ENCODE results near the gene CAD.

DNA sequence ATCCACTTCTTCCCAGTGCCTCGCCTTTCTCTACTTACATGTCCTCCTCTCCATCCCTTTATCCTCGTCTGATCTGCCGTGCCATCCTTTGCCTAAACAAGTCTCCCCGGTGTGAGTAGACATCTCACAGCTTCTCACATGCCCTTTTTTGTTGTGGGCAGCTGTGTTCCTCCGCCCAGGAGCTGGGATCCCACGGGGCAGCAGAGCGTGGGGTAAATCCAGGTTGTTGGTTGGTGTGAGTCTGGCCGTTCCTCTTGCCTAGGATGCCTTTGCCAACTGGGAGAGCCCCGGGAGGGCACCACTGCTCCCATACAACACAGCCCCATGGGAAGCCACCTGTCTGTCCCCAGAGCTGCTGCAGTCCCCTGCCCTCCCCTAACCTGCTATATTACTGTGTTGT, 23.2 kb downstream of the CAD start:
- no peak for TF ChIP-seq EZH2 (IDR thresholded peaks at IDR 0.05)
- TF ChIP-seq POLR2AphosphoS5 (IDR thresholded peaks at IDR 0.05; ENCODE audit: borderline replicate concordance, low read depth, low read length): no peak
